ENCODE results near the gene FAT4. TPM values are rescaled to one million over a fixed set of nuclear protein-coding genes. Genes with fewer than 3 reads are reported as not detected.

Gene FAT4, protein sequence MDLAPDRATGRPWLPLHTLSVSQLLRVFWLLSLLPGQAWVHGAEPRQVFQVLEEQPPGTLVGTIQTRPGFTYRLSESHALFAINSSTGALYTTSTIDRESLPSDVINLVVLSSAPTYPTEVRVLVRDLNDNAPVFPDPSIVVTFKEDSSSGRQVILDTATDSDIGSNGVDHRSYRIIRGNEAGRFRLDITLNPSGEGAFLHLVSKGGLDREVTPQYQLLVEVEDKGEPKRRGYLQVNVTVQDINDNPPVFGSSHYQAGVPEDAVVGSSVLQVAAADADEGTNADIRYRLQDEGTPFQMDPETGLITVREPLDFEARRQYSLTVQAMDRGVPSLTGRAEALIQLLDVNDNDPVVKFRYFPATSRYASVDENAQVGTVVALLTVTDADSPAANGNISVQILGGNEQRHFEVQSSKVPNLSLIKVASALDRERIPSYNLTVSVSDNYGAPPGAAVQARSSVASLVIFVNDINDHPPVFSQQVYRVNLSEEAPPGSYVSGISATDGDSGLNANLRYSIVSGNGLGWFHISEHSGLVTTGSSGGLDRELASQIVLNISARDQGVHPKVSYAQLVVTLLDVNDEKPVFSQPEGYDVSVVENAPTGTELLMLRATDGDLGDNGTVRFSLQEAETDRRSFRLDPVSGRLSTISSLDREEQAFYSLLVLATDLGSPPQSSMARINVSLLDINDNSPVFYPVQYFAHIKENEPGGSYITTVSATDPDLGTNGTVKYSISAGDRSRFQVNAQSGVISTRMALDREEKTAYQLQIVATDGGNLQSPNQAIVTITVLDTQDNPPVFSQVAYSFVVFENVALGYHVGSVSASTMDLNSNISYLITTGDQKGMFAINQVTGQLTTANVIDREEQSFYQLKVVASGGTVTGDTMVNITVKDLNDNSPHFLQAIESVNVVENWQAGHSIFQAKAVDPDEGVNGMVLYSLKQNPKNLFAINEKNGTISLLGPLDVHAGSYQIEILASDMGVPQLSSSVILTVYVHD (N-terminal part only)
- total RNA-seq (2014; rRNA removed; shearing (Covaris generic)) = 1.6 and 3.1 TPM in 2 replicates

DNA sequence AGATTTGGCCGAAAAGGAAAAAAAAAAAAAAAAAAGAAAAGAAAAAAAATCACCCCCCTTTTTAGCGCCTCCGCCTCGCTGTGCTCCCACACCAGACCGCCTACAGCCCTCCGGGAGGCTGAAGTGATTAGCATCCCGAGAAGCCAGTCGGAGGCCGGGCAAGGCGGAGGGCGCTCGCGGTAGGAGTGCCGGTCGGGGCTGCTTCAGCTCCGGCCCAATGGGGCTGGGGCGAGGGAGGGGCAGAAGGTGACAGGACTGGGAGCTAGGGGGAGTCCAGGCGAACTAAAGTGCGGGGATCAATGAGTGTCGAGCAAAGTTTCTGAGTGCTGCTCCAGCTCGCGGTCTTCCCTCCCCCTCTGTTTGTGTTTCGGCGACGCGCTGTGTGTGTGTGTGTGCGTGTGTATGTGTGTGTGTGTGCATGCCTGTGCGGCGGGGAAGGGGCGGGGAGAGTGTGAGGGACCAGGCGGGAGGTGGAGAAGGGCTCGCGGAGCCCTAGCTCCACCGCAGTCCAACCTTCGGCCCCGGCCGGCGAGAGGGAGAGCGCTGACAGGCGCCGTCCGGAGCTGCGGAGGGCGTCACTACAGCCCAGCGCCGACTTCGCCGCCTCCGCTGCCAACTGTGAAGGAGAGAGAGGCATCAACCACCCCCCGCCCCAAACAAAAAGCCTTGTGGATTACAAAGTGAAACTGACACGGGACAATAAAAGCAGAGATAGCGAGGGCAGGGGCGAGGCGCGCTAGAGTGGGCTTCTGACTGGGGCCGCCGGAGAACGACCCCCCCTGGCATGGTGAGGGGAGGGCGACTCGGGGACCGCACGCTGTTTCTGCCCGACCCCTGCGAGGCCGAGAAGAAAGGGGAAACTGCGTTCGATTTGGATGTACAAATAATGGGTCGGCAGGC is at the start of gene FAT4:
Gene FAT4 (plus strand): TSS at position 280 of the 900 bp plus-strand sequence. CDS start 1,457 bp downstream, outside the sequence.
- DNase-seq (ENCODE audit: low read depth) = peak; percentile 92

DNA sequence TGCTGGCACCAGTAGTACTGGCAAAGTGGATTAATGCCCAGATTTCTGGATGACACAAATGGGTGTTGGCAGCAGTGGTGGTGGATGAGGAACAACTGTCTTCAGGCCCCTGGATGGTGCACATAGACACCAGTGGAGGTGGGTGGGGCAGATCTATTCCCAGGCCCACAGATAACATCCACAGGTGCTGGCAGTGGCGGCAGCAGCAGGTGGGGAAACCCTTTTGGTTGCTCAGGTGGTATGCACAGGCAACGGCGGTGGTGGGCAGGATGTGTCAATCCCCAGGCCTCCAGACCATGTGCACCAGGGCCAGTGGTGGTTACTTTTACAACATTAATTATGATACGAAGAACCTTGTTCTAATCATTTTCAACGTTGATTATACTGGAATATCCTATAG is 48.9 kb upstream of the FAT4 start:
- DNase-seq (ENCODE audit: low read depth) = no peak

DNA sequence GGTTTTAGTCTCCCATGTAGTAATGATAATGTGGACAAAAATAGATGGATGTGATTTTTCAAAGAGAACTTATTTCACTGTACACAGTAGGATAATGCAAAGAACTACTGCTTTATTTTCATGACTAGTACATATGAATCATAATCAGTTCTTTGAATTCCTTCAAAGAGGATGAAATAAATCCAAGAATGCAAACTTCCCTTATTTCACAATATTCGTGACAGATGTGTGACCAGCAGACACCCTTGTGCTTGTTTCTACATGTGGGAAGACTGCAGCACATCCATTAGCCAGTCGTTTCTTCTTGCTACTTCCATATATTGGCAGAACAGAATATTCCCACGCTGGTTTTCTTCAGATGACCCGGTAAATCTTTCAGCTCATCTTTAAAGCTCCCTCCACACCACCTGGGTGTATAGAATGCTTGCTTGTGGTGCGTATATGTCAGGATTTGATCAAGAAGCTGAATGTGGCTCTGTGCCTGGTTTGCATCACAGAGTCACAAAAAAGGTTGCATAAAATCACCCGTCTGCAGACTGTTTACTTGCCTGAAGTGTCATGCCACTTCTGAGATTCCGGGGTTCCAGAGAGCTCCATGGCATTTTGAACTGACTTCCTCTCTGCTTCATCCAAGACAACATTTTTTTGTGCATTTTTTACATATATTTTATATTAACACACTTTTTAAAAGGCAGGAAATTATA is 47.7 kb upstream of the FAT4 start:
- DNase-seq (ENCODE audit: low read depth) = peak; percentile 3

DNA sequence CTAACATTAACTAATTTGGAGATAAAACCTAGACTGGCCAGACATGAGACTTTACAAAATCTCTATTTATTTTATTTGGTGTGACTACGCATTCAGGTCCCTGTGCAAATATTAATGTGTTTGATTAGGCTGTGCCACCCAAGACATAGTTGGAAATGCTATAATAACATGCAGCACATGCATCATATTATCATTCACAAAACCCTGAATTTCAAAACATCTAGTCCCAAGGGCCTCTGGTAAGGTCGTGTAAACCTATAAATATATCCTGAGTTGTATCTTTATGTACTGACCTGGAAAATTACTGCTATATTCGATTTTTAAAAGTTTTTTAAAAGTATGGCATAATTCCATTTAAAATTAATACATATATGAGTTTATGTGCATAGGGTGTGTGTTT is 47.1 kb upstream of the FAT4 start:
- DNase-seq (ENCODE audit: low read depth) = no peak

DNA sequence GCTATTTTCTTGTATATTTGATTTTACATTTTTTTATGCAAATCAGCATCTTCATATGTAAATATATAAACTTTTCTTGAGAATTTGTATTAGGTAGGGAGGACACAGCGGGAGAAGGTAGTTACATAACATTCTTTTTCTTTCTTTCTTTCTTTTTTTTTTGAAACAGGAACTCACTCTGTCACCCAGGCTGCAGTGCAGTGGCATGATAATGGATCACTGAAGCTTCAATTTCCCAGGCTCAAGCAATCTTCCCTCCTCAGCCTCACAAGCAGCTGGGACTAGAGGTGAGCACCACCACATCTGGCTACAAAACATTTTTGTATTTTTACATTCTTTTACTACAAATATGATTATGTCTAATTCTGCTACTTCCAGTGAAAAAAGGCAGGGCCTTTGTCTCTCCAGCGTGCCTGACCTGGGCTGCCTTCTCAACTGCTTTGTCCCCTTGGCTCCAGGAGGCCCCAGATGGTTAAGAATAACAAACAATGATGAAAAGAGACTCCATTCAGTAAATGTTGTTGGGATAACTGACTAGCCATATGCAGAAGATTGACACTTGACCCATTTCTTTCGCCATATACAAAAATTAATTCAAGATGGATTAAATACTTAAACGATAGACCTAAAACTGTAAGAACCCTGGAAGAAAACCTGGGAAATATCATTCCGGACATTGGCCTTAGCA is 46.5 kb upstream of the FAT4 start:
- no peak for DNase-seq (ENCODE audit: low read depth)

DNA sequence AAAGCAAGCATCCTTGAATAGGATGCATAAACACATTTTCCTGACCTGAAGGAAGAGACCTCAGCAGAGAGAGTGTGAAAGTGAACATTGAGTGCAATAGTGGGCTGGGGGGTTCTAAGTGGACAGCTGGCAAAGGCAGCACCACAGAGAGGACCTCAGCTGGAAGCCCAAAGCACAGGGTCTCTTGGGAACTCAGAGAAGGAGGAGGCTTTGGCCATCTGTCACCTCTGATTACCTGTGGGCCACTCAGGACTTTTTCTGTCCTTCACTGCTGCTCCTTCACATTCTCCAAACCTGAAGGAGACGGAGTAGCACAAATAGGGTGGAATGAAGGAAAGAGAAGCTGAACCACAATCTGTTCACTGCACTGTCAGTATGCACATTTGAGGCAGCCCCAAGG is 37.9 kb upstream of the FAT4 start:
- no peak for DNase-seq (ENCODE audit: low read depth)

DNA sequence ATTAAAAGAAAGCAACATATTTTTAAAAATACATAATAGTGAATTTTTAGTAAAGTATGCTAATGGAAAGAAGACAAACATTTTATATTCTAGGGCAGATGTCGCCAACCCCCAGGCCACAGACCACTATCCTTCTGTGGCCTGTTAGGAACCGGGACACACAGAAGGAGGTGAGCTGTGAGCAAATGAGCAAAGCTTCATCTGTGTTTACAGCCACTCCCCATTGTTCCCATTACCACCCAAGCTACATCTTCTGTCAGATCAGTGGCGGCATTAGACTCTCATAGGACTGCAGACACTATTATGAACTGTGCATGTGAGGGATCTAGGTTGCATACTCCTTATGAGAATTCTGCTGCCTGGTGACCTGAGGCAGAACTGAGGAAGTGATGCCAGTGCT is 37.0 kb upstream of the FAT4 start:
- DNase-seq (ENCODE audit: low read depth) = no peak

DNA sequence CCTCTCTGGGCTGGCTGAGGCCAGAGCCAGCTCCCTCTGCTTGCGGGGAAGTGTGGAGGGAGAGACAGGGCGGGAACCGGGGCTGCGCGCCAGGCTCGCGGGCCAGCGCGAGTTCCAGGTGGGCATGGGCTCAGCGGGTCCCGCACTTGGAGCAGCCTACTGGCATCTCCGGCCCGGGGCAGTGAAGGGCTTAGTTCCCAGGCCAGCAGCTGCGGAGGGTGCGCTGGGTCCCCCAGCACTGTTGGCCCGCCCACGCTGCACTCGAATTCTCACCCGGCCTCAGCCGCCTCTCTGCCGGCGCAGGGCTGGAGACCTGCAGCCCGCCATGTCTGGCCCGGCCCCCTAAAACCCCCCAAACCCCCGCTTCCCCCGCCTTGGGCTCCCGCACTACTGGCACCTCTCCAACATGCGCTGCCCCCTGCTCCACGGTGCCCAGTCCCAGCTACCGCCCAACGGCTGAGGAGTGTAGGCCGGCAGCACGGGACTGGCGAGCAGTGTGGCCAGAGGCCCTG is 33.8 kb upstream of the FAT4 start:
- no peak for DNase-seq (ENCODE audit: low read depth)

DNA sequence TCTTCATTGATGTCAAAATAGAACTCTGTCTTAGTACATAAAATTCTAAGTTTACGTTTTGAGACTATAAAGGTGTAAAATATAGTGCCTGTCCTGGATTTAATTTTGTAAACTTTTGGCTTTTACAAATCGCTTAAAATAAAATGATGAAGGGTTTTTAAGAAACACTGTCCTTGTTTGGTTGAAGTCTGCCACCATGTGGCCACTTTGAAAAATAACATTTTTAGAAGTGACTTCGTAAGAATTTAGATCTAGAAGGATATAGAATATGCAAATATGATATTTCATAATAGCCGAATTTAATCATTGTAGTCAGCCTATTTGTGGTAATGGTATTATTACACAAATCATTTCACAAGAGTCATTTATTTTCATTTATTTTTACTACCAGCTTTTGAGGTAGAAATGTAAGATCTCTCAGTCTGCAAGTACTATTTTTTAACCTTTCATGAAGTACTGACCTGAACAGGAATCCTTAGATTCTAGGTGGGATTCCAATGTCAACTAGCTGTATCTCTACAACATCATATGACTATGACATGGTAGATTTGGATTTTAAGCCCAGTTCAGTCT is 31.0 kb upstream of the FAT4 start:
- DNase-seq (ENCODE audit: low read depth) = peak; percentile 5

DNA sequence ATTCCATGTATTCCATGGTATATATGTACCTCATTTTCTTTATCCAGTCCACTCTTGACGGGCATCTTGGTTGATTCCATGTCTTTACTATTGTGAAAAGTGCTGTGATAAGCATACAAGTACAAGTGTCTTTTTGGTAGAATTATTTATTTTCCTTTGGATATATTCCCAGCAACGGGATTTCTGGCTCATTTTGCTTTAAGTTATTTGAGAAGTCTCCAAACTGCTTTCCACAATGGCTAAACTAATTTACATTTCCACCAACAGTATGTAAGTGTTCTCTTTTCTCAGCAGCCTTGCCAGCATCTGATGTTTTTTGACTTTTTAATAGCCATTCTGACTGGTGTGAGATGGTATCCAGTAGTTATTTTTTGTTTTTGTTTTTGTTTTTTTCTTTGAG is 17.6 kb upstream of the FAT4 start:
- no peak for DNase-seq (ENCODE audit: low read depth)

DNA sequence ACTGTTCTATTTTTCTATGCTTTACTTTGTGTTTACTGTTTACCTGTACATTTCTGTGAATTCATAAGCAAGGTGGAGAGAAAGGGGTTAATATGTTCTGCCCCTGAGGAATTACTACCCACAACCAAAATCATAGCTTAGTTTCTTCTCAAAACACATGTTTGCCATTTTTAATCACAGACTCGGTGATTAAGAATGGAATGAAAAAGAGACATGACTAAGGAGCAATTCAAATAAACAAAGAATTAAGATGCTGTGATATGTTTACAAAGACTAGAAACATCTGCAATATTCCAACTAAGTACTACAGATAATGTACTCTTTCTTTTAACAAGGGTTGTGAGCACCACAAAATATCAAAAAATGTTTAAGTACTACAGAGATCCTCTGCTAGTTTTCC is 11.7 kb upstream of the FAT4 start:
- DNase-seq (ENCODE audit: low read depth) = peak; percentile 3

DNA sequence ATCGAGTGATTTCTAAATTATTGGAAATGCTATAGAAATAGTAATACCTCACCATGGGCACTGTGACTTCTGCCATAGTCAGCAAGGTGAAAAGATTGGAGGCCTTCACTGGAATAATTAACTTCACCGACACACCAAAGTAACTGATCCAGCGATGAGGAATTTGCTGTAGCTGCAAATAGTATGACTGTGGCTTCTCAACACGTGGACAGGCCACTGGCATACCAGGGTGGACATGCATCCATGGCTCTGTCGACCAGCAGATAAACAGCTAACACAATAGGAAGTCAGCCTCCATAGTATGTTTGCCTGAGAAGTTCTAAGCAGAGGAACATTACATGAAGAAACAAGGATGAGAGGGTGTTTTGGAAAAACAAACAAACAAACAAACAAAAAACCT is 10.9 kb upstream of the FAT4 start:
- no peak for DNase-seq (ENCODE audit: low read depth)

DNA sequence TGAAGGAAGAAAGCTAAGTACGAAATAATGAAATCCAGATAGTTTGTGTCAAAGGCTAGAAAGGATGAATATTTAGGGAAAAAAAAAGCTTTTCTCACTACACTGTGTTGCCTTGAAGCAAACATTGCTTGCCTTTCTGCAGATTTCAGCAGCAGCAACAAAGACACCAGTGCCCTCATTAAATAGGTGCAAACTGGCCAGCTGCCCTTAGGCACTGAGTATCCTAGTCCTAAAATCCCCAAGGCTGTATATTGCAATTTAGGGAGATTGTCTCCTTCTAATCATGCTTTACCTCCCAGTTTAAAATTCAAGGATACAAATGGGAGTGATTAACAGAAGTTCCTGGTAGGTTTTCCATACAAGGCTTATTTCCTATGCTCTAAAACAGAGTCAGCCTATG is 8.6 kb upstream of the FAT4 start:
- no peak for DNase-seq (ENCODE audit: low read depth)

DNA sequence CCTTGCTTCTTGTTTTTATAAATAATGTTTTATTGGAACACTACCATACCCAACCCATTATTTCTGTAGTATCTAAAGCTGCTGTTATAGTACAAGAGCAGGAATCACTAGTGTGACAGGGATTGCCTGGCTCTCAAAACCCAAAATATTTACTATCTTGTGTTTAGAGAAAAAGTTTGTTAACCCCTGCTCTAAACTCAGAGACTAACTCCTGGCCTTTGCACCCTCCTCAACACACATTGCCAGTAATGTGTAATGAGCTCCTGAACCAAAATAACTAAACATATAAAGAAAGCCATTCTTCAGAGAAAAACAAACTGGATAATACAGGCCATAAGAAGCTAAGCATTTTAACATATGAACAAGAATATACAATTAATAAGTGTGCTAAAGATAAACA is 8.2 kb upstream of the FAT4 start:
- no peak for DNase-seq (ENCODE audit: low read depth)

DNA sequence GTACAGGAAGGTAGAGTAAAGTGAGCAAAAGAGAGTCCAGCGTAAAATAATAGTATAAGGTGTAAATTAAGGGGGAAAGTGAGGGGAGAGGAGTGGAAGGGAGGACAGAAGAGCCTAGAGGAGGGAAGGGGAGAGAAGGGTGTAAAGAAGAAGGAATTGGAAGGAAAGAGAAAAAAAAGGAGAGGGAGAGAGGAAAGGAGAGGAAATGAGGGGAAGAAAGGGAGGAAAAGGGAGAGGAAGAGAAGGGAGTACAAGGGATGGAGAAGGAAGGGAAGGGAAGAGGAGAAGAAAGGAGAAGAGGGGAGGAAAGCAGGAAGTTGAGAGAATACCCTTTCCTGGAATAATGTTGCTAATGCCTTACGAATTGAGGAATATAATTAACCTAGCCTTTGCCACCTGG is 3.3 kb upstream of the FAT4 start:
- DNase-seq (ENCODE audit: low read depth) = no peak

DNA sequence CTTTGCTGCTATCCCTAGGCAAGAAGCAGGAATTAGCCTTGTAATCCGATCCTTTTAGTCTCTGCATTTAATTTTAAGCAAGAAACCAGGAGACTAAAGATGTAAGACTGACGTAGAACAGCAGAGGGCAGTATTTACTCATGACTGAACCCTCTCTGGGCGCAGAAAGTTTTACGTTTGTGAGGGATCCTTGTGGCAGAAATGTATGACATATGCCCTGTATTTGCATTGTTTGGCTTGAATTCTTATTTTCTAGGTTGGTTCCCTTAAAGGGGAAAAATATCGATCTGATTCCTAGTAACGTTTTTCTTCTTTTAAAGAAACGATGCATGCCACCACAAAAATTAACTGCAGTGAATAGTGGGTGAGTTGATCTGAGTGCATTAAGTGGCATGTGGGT is 1.3 kb upstream of the FAT4 start:
- peak; percentile 78 for DNase-seq (ENCODE audit: low read depth)

DNA sequence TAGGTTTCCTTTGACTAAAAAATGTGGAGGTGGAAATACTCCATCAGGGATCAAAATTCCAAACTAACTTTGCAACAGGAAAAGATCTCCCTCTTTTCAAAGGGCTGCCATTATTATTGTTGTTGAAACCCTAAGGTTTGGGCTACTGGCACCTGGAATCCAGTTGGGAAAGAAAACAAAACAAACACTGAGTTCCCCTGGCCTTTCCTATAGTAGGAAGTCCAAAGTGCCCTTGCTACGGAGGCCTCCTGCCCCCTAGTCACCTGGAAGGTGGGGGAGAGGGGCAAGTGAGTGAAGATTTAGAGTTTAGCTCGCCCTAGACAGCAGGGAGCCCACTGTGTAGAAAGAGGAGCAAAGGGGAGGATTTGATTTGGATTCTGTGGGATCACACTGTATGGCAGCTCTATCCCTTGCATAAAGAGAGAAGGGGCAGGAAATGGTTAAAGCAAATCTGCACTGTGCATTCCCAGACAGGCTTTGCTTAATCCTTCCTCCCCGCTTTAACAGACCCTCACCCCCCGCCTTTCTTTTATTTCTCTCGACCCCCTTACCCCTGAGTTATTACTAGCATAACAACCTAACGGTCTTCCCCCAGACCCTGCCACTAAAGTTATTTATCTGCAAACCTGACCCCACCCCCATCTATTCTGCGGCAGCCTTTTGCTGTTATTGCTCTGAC is 627 bp upstream of the FAT4 start:
- DNase-seq (ENCODE audit: low read depth) = no peak

DNA sequence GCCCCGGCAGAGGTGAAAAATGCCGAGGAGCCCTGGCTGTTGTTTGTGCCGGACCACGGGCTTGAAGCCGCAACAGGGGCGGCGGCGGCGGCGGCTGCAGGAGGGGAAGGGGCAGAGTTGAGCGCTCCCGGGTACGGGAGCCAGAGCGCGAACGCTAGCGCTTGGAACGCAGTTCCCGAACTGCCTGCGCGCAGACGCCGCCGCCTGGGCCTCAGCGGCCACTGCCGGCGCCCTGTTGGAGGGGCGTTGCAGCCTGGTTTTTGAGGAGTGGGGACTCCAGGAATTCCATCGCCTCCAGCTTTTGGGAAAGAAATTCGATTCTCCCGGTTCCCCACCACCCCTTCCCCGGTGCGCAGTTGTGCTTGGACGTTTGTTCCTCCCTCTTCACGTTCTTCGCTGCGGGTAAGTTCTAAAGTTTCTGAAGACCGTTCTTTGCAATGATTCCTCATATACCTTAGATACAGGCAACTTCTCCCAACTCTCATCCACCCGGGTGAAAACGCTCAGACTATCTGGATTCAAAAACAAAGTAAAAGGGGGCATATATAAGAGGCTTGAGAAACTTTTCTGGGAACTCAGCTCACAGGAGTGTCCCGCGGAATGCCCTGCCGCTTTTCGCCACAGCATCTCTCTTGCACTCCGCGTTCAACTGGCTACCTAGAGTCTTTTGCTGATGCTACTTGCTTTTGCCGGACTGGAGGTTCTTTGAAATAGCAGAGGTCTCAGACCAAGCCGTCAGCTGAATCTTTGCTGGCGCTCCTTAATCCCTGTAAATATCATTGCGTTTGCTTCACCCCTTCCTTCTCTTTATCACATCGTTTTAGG is 1.0 kb downstream of the FAT4 start:
- DNase-seq (ENCODE audit: low read depth) = peak; percentile 48
